PC-9 (cell line): ENCODE data around the gene PHACTR3.

ENCODE experiments used
- CTCF ChIP-seq: fragments of 200-600 bp; sonication (generic); conservative IDR thresholded peaks from 2 replicates; pipeline ENCODE4 v1.6.1; 2017; ENCODE audit warnings: mixed run types, antibody characterized with exemption, mild to moderate bottlenecking, moderate library complexity
- EZH2 ChIP-seq: fragments of 200-600 bp; sonication (generic); IDR thresholded peaks from 2 replicates; pipeline ENCODE4 v1.8.0; 2017; ENCODE audit warnings: antibody characterized with exemption, low read depth

- TF ChIP-seq EZH2 (no peak), CTCF (no peak)
These were observed 188.0 kb downstream of the PHACTR3 start for GRCh38 chr20:59792300-59792699.
